K562 (cell line): ENCODE data around the gene NLK. TPM values are rescaled to one million over a fixed set of nuclear protein-coding genes. Genes with fewer than 3 reads are reported as not detected.
A peak's percentile ranks its signal among the peaks of the same experiment; 100 is the strongest.

Source experiments
- BRD9 ChIP-seq: fragments of 450-650 bp; IDR thresholded peaks from 2 replicates; pipeline ENCODE4 v1.6.1; 2018; ENCODE audit warnings: low read depth; ENCODE audit not compliant: partially characterized antibody
- TGIF2 ChIP-seq: sonication (generic); formaldehyde crosslinking; IDR thresholded peaks from 2 replicates; pipeline ENCODE4 v1.8.1; 2022; ENCODE audit warnings: mild to moderate bottlenecking, missing genetic modification reagents, moderate library complexity
- ZNF24 ChIP-seq: fragments of 450-650 bp; IDR thresholded peaks from 2 replicates; pipeline ENCODE4 v1.6.1; 2016
- ZNF785 ChIP-seq: fragments of 250-450 bp; sonication (Bioruptor Pico); IDR thresholded peaks from 2 replicates; pipeline ENCODE4 v1.4.0; 2020; ENCODE audit warnings: mild to moderate bottlenecking
- polyA plus RNA-seq, 8 experiments: library from polyadenylated mRNA; depleted of rRNA in 4 of 8; stranded (reverse) in 5 of 8; unstranded in 3 of 8; fragments of >200 nt; fragmentation: Nextera tagmentation in 2 of 8; fragmentation: Illumina TruSeq in 1 of 8; extraction: Ambion mirVana in 2 of 8; extraction: Trizol in 1 of 8; gene quantifications; 2 replicates each; pipeline versions ENCODE4 v1.2.1 to v1.2.3, GENCODE V29; 2011 to 2014; ENCODE audit warnings: inconsistent platforms in 1 of 8, missing spikeins in 1 of 8
- total RNA-seq, 7 experiments: library from RNA; depleted of rRNA in 6 of 7; stranded (reverse); fragments of >200 nt in 6 of 7; fragmentation: Illumina TruSeq in 2 of 7; extraction: Trizol in 2 of 7; gene quantifications; 2 replicates each; pipeline versions ENCODE4 v1.2.1 to v1.2.3, GENCODE V29; 2011 to 2021; ENCODE audit warnings: low replicate concordance in 1 of 7
- TF ChIP-seq, protein P1 (sequence below), 2 experiments: fragments of 450-650 bp; formaldehyde crosslinking in 1 of 2; IDR thresholded peaks; 2 replicates each; pipeline versions ENCODE4 v1.4.0 to v1.6.1; 2014 to 2020; ENCODE audit warnings: mild to moderate bottlenecking in 2 of 2, borderline replicate concordance in 1 of 2, low read depth in 1 of 2
- TF ChIP-seq, protein P2 (sequence below): sonication (generic); formaldehyde crosslinking; IDR thresholded peaks from 2 replicates; pipeline ENCODE4 v1.5.0; 2020; ENCODE audit warnings: missing genetic modification reagents
- TF ChIP-seq, protein P3 (sequence below): fragments of 450-650 bp; IDR thresholded peaks from 2 replicates; pipeline ENCODE4 v1.6.1; 2016; ENCODE audit warnings: mild to moderate bottlenecking, moderate library complexity

Gene NLK
- total and polyA plus RNA-seq, 9 of the 15 experiments (the other 6 are each of a cell fraction or from before 2014, with no cell fraction given) = 10.9 to 59.6 (median 26.7) TPM

DNA sequence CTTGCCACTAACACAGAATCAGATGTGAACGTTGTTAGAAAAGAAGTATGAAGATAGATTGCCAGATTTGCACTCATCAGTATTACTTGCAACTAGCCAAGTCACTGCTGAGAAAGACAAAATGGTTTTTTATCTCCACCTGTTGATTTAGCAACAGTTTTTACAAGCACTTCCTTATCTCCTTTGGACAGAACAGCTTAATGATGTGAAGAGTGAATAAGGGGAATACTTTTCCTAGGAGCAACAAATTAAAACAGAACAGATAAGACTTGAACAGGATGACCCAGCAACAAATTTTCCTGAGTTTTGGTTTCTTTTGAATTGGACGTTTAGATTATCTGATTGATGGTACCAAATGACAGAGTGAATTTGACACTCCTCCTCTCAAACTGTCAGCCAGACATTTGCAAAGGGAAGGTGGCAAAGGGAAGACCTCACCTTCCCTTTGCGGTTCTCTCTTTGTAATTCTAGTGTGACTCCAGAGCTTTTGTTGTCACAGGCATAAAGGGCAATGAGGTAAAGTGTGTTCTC is 130.6 kb downstream of the NLK start (continued):
- TF ChIP-seq, protein P1, sequence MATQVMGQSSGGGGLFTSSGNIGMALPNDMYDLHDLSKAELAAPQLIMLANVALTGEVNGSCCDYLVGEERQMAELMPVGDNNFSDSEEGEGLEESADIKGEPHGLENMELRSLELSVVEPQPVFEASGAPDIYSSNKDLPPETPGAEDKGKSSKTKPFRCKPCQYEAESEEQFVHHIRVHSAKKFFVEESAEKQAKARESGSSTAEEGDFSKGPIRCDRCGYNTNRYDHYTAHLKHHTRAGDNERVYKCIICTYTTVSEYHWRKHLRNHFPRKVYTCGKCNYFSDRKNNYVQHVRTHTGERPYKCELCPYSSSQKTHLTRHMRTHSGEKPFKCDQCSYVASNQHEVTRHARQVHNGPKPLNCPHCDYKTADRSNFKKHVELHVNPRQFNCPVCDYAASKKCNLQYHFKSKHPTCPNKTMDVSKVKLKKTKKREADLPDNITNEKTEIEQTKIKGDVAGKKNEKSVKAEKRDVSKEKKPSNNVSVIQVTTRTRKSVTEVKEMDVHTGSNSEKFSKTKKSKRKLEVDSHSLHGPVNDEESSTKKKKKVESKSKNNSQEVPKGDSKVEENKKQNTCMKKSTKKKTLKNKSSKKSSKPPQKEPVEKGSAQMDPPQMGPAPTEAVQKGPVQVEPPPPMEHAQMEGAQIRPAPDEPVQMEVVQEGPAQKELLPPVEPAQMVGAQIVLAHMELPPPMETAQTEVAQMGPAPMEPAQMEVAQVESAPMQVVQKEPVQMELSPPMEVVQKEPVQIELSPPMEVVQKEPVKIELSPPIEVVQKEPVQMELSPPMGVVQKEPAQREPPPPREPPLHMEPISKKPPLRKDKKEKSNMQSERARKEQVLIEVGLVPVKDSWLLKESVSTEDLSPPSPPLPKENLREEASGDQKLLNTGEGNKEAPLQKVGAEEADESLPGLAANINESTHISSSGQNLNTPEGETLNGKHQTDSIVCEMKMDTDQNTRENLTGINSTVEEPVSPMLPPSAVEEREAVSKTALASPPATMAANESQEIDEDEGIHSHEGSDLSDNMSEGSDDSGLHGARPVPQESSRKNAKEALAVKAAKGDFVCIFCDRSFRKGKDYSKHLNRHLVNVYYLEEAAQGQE (IDR thresholded peaks at IDR 0.05; ENCODE audit: borderline replicate concordance) = peak; percentile 16; the same call in 1 of the 2 replicates
- TF ChIP-seq, protein P1 (CRISPR knock-in tag; IDR thresholded peaks at IDR 0.05; ENCODE audit: low read depth) = no peak
- TF ChIP-seq, protein P2, sequence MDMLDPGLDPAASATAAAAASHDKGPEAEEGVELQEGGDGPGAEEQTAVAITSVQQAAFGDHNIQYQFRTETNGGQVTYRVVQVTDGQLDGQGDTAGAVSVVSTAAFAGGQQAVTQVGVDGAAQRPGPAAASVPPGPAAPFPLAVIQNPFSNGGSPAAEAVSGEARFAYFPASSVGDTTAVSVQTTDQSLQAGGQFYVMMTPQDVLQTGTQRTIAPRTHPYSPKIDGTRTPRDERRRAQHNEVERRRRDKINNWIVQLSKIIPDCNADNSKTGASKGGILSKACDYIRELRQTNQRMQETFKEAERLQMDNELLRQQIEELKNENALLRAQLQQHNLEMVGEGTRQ (CRISPR knock-in tag) = no peak
- TF ChIP-seq ZNF785 (CRISPR knock-in tag) (no peak), TGIF2 (CRISPR knock-in tag) (no peak), ZNF24 (peak; percentile 64; the same call in 1 of the 2 replicates), BRD9 (peak; percentile 76)
- TF ChIP-seq, protein P3, sequence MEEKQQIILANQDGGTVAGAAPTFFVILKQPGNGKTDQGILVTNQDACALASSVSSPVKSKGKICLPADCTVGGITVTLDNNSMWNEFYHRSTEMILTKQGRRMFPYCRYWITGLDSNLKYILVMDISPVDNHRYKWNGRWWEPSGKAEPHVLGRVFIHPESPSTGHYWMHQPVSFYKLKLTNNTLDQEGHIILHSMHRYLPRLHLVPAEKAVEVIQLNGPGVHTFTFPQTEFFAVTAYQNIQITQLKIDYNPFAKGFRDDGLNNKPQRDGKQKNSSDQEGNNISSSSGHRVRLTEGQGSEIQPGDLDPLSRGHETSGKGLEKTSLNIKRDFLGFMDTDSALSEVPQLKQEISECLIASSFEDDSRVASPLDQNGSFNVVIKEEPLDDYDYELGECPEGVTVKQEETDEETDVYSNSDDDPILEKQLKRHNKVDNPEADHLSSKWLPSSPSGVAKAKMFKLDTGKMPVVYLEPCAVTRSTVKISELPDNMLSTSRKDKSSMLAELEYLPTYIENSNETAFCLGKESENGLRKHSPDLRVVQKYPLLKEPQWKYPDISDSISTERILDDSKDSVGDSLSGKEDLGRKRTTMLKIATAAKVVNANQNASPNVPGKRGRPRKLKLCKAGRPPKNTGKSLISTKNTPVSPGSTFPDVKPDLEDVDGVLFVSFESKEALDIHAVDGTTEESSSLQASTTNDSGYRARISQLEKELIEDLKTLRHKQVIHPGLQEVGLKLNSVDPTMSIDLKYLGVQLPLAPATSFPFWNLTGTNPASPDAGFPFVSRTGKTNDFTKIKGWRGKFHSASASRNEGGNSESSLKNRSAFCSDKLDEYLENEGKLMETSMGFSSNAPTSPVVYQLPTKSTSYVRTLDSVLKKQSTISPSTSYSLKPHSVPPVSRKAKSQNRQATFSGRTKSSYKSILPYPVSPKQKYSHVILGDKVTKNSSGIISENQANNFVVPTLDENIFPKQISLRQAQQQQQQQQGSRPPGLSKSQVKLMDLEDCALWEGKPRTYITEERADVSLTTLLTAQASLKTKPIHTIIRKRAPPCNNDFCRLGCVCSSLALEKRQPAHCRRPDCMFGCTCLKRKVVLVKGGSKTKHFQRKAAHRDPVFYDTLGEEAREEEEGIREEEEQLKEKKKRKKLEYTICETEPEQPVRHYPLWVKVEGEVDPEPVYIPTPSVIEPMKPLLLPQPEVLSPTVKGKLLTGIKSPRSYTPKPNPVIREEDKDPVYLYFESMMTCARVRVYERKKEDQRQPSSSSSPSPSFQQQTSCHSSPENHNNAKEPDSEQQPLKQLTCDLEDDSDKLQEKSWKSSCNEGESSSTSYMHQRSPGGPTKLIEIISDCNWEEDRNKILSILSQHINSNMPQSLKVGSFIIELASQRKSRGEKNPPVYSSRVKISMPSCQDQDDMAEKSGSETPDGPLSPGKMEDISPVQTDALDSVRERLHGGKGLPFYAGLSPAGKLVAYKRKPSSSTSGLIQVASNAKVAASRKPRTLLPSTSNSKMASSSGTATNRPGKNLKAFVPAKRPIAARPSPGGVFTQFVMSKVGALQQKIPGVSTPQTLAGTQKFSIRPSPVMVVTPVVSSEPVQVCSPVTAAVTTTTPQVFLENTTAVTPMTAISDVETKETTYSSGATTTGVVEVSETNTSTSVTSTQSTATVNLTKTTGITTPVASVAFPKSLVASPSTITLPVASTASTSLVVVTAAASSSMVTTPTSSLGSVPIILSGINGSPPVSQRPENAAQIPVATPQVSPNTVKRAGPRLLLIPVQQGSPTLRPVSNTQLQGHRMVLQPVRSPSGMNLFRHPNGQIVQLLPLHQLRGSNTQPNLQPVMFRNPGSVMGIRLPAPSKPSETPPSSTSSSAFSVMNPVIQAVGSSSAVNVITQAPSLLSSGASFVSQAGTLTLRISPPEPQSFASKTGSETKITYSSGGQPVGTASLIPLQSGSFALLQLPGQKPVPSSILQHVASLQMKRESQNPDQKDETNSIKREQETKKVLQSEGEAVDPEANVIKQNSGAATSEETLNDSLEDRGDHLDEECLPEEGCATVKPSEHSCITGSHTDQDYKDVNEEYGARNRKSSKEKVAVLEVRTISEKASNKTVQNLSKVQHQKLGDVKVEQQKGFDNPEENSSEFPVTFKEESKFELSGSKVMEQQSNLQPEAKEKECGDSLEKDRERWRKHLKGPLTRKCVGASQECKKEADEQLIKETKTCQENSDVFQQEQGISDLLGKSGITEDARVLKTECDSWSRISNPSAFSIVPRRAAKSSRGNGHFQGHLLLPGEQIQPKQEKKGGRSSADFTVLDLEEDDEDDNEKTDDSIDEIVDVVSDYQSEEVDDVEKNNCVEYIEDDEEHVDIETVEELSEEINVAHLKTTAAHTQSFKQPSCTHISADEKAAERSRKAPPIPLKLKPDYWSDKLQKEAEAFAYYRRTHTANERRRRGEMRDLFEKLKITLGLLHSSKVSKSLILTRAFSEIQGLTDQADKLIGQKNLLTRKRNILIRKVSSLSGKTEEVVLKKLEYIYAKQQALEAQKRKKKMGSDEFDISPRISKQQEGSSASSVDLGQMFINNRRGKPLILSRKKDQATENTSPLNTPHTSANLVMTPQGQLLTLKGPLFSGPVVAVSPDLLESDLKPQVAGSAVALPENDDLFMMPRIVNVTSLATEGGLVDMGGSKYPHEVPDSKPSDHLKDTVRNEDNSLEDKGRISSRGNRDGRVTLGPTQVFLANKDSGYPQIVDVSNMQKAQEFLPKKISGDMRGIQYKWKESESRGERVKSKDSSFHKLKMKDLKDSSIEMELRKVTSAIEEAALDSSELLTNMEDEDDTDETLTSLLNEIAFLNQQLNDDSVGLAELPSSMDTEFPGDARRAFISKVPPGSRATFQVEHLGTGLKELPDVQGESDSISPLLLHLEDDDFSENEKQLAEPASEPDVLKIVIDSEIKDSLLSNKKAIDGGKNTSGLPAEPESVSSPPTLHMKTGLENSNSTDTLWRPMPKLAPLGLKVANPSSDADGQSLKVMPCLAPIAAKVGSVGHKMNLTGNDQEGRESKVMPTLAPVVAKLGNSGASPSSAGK = no peak
